Hematopoietic multipotent progenitor cell treated with erythropoietin and hydrocortisone succinate and interleukin-3 and kit ligand, for 4 days (in vitro differentiated cells): ENCODE measurements around the gene SPAG17.

Source experiments
- DNase-seq: peaks from one replicate; pipeline ENCODE4 v3.0.0-alpha.2; 2015

SPAG17 gene

GRCh38 chr1:118117521-118117920 lies 67.5 kb downstream of the SPAG17 start:
- no peak for DNase-seq

GRCh38 chr1:118116909-118117308 lies 68.1 kb downstream of the SPAG17 start:
- DNase-seq: no peak

- DNase-seq: no peak
These were observed 68.6 kb downstream of the SPAG17 start for GRCh38 chr1:118116401-118116800.

GRCh38 chr1:118115567-118116295 lies 69.3 kb downstream of the SPAG17 start:
- DNase-seq: no peak

GRCh38 chr1:118113261-118113660 lies 71.8 kb downstream of the SPAG17 start:
- no peak for DNase-seq

GRCh38 chr1:118110580-118110979 lies 74.4 kb downstream of the SPAG17 start:
- DNase-seq: no peak

- no peak for DNase-seq
These were observed 80.1 kb downstream of the SPAG17 start for GRCh38 chr1:118104951-118105350.

GRCh38 chr1:118102445-118102844 lies 82.6 kb downstream of the SPAG17 start:
- DNase-seq: no peak

GRCh38 chr1:118101999-118102398 lies 83.0 kb downstream of the SPAG17 start:
- DNase-seq: no peak

GRCh38 chr1:118101515-118101844 lies 83.5 kb downstream of the SPAG17 start:
- DNase-seq: no peak

GRCh38 chr1:118100686-118101514 lies 84.1 kb downstream of the SPAG17 start:
- DNase-seq: no peak

- DNase-seq: no peak
These were observed 85.3 kb downstream of the SPAG17 start for GRCh38 chr1:118099686-118100085.

- no peak for DNase-seq
These were observed 87.2 kb downstream of the SPAG17 start for GRCh38 chr1:118097622-118098348.

- DNase-seq: no peak
These were observed 92.0 kb downstream of the SPAG17 start for GRCh38 chr1:118093017-118093416.

- no peak for DNase-seq
These were observed 94.9 kb downstream of the SPAG17 start for GRCh38 chr1:118090130-118090529.

- no peak for DNase-seq
These were observed 99.7 kb downstream of the SPAG17 start for GRCh38 chr1:118085365-118085764.

- DNase-seq: no peak
These were observed 100.6 kb downstream of the SPAG17 start for GRCh38 chr1:118084400-118084799.

- no peak for DNase-seq
These were observed 102.0 kb downstream of the SPAG17 start for GRCh38 chr1:118082984-118083383.

- no peak for DNase-seq
These were observed 103.6 kb downstream of the SPAG17 start for GRCh38 chr1:118081387-118081786.

- peak; percentile 41 for DNase-seq
These were observed 107.5 kb downstream of the SPAG17 start for GRCh38 chr1:118077331-118078045.

- no peak for DNase-seq
These were observed 109.9 kb downstream of the SPAG17 start for GRCh38 chr1:118075116-118075515.

- DNase-seq: peak; percentile 8
These were observed 111.2 kb downstream of the SPAG17 start for GRCh38 chr1:118073648-118074435.
